GM12878 (cell line): Measurements from ENCODE around the gene ASS1. TPM values are rescaled to one million over a fixed set of nuclear protein-coding genes. Genes with fewer than 3 reads are reported as not detected.

Experiments used
- ATAC-seq: fragments of 200-7000 bp; cut with Tn5 transposase; 3 replicates; pipeline ENCODE4 v1.9.1; 2020; ENCODE audit warnings: mild to moderate bottlenecking, moderate library complexity
- BruUV-seq: library from RNA; stranded (reverse); fragments of 400-500 nt; replicated peaks from 2 replicates; lab custom pipeline; 2021; lab: Mats Ljungman, UMichigan
- CTCF ChIA-PET: fragments of 300-600 bp; sonication (Branson Sonifier 250); formaldehyde crosslinking; extraction: SDS; loops from one replicate; lab custom pipeline; 2021; ENCODE audit warnings: inconsistent platforms; lab: Yijun Ruan, JAX
- POLR2A ChIA-PET: fragments of 350-600 bp; formaldehyde crosslinking; extraction: SDS; loops from one replicate; lab custom pipeline; 2021; ENCODE audit warnings: inconsistent platforms; lab: Charles Lee
- RAD21 ChIA-PET: fragments of 300-600 bp; sonication (Branson Sonifier 250); formaldehyde crosslinking; loops from one replicate; lab custom pipeline; 2023; ENCODE audit warnings: antibody characterized with exemption; ENCODE audit not compliant: unreplicated experiment; lab: Charles Lee
- SMC1A ChIA-PET: fragments of 300-600 bp; sonication (Branson Sonifier 250); formaldehyde crosslinking; loops from one replicate; lab custom pipeline; 2023; ENCODE audit not compliant: unreplicated experiment, uncharacterized antibody; lab: Charles Lee
- DNase-seq: peaks from one replicate; pipeline ENCODE4 v3.0.0-alpha.2; 2011; ENCODE audit warnings: low read depth, low spot score
- FAIRE-seq: peaks from 3 replicates; lab custom pipeline; 2011; peaks lifted over from hg19 to GRCh38; lab: Jason Lieb, UNC
- H2AFZ ChIP-seq: 2 replicates; pipeline ENCODE4 v1.6.0; 2011; ENCODE audit warnings: low read depth, low read length, control low read depth; ENCODE audit not compliant: control insufficient read depth
- H3K27ac ChIP-seq: 2 replicates; pipeline ENCODE4 v1.5.1; 2011; ENCODE audit warnings: control low read depth; ENCODE audit not compliant: control insufficient read depth, insufficient read depth
- H3K27me3 ChIP-seq, 2 experiments: replicated peaks in 1 of 2; 2 replicates each; pipeline versions ENCODE4 v1.6.0 to v1.6.1; 2011; ENCODE audit warnings: low read length in 1 of 2; ENCODE audit not compliant: control insufficient read depth in 2 of 2, insufficient read depth in 2 of 2
- H3K36me3 ChIP-seq, 2 experiments: 2 replicates each; pipeline ENCODE4 v1.5.1; 2011; ENCODE audit warnings: low read length in 1 of 2; ENCODE audit not compliant: control insufficient read depth in 2 of 2, insufficient read depth in 2 of 2
- H3K4me1 ChIP-seq: 2 replicates; pipeline ENCODE4 v1.6.1; 2011; ENCODE audit warnings: mild to moderate bottlenecking, low read length, moderate library complexity, mixed read lengths; ENCODE audit not compliant: control insufficient read depth, insufficient read depth
- H3K4me2 ChIP-seq: 2 replicates; pipeline ENCODE4 v1.6.0; 2011; ENCODE audit warnings: control low read depth; ENCODE audit not compliant: control insufficient read depth, insufficient read depth
- H3K4me3 ChIP-seq: fragments of 200-600 bp; sonication (generic); 2 replicates; pipeline ENCODE4 v1.5.1; 2016
- H3K79me2 ChIP-seq: 2 replicates; pipeline ENCODE4 v1.6.0; 2011; ENCODE audit warnings: low read length; ENCODE audit not compliant: control insufficient read depth, insufficient read depth
- H3K9ac ChIP-seq: 2 replicates; pipeline ENCODE4 v1.8.0; 2011; ENCODE audit warnings: low read length, control low read depth, mixed read lengths; ENCODE audit not compliant: control insufficient read depth, insufficient read depth
- H3K9me3 ChIP-seq: replicated peaks from 3 replicates; pipeline ENCODE4 v1.5.1; 2011; ENCODE audit warnings: mild to moderate bottlenecking, low read length; ENCODE audit not compliant: control insufficient read depth, insufficient read depth
- H4K20me1 ChIP-seq: 2 replicates; pipeline ENCODE4 v1.6.0; 2011; ENCODE audit not compliant: control insufficient read depth, insufficient read depth
- ATF3 ChIP-seq: IDR thresholded peaks from 2 replicates; pipeline ENCODE4 v1.6.1; 2011; ENCODE audit warnings: low read depth, mild to moderate bottlenecking, low read length, moderate library complexity, borderline replicate concordance; ENCODE audit errors: extremely low read depth
- E2F8 ChIP-seq: fragments of 450-650 bp; IDR thresholded peaks from 2 replicates; pipeline ENCODE4 v1.6.1; 2018; ENCODE audit warnings: mild to moderate bottlenecking, low read depth, moderate library complexity; ENCODE audit not compliant: partially characterized antibody
- EZH2 ChIP-seq: IDR thresholded peaks from 2 replicates; pipeline ENCODE4 v1.6.1; 2012; ENCODE audit warnings: low read depth, mild to moderate bottlenecking, control low read depth, inconsistent platforms, low read length, borderline replicate concordance; ENCODE audit not compliant: control insufficient read depth
- IKZF2 ChIP-seq, 2 experiments: fragments of 450-650 bp; IDR thresholded peaks; 2 replicates each; pipeline ENCODE4 v1.6.1; 2017; ENCODE audit warnings: mild to moderate bottlenecking in 2 of 2, moderate library complexity in 2 of 2
- KDM1A ChIP-seq: fragments of 200-600 bp; sonication (generic); IDR thresholded peaks from 2 replicates; pipeline ENCODE4 v1.6.1; 2016; ENCODE audit warnings: borderline replicate concordance
- LARP7 ChIP-seq: fragments of 450-650 bp; IDR thresholded peaks from 2 replicates; pipeline ENCODE4 v1.6.1; 2017; ENCODE audit warnings: mild to moderate bottlenecking
- MYC ChIP-seq: IDR thresholded peaks from 2 replicates; pipeline ENCODE4 v1.6.1; 2011; ENCODE audit warnings: mild to moderate bottlenecking, low read length, moderate library complexity, inconsistent platforms; ENCODE audit not compliant: insufficient read depth, insufficient replicate concordance, insufficient read length, severe bottlenecking
- NBN ChIP-seq: fragments of 450-650 bp; IDR thresholded peaks from 2 replicates; pipeline ENCODE4 v1.6.1; 2016
- RFX5 ChIP-seq: IDR thresholded peaks from 2 replicates; pipeline ENCODE4 v1.6.1; 2011; ENCODE audit warnings: low read depth, low read length, improper control_type of control experiment
- YY1 ChIP-seq: IDR thresholded peaks from 2 replicates; pipeline ENCODE4 v1.6.1; 2011; ENCODE audit warnings: low read depth, mild to moderate bottlenecking, low read length
- ZNF217 ChIP-seq: fragments of 450-650 bp; IDR thresholded peaks from 2 replicates; pipeline ENCODE4 v1.6.1; 2017; ENCODE audit warnings: antibody characterized with exemption, mild to moderate bottlenecking
- WGBS: methylation state at CpG from one replicate; pipeline ENCODE4 v1.1.6; 2016; ENCODE audit warnings: low lambda C conversion rate; ENCODE audit not compliant: insufficient replicate concordance, insufficient coverage; ENCODE audit errors: missing lambda C conversion rate; 5-methylcytosine and 5-hydroxymethylcytosine counted together
- in situ Hi-C: fragments of 300-500 bp; cut with MboI; formaldehyde crosslinking; loops from 9 replicates; pipeline ENCODE4 v1.14.3; 2018; ENCODE audit warnings: mixed read lengths
- intact Hi-C: fragments of 100-400 bp; cut with micrococcal nuclease; formaldehyde crosslinking; loops from one replicate; pipeline ENCODE4 v1.14.2; 2022; ENCODE audit not compliant: unreplicated experiment
- polyA plus RNA-seq, 11 experiments: library from polyadenylated mRNA; depleted of rRNA in 4 of 11; unstranded in 6 of 11; stranded (reverse) in 5 of 11; fragments of >200 nt; fragmentation: Nextera tagmentation in 4 of 11; fragmentation: Illumina TruSeq in 1 of 11; extraction: Ambion mirVana in 4 of 11; extraction: Trizol in 1 of 11; gene quantifications; 1 replicate in 1 of 11; 2 replicates in 10 of 11; pipeline versions ENCODE4 v1.2.1 to v1.2.3, GENCODE V29; 2011 to 2016; ENCODE audit warnings: inconsistent platforms in 2 of 11, missing spikeins in 2 of 11, low read depth in 1 of 11
- total RNA-seq, 4 experiments: library from RNA; depleted of rRNA in 3 of 4; stranded (reverse); fragments of >200 nt in 3 of 4; fragmentation: Illumina TruSeq in 1 of 4; extraction: Trizol in 1 of 4; gene quantifications; 2 replicates each; pipeline versions ENCODE4 v1.2.1 to v1.2.3, GENCODE V29; 2013 to 2021
- TF ChIP-seq, protein P1 (sequence below): IDR thresholded peaks from 2 replicates; pipeline ENCODE4 v1.6.1; 2012; ENCODE audit warnings: low read depth, low read length, improper control_type of control experiment
- TF ChIP-seq, protein P2 (sequence below): fragments of 450-650 bp; IDR thresholded peaks from 2 replicates; pipeline ENCODE4 v1.6.1; 2018; ENCODE audit warnings: borderline replicate concordance, mild to moderate bottlenecking; ENCODE audit not compliant: partially characterized antibody

Gene ASS1
- total and polyA plus RNA-seq, 10 of the 15 experiments (the other 5 are each of a cell fraction or from before 2014, with no cell fraction given) = 0.10 to 6.1 (median 0.28) TPM; not detected in 3

- TF ChIP-seq, protein P1, sequence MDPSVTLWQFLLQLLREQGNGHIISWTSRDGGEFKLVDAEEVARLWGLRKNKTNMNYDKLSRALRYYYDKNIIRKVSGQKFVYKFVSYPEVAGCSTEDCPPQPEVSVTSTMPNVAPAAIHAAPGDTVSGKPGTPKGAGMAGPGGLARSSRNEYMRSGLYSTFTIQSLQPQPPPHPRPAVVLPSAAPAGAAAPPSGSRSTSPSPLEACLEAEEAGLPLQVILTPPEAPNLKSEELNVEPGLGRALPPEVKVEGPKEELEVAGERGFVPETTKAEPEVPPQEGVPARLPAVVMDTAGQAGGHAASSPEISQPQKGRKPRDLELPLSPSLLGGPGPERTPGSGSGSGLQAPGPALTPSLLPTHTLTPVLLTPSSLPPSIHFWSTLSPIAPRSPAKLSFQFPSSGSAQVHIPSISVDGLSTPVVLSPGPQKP = no peak
- no peak for TF ChIP-seq NBN
- no peak for TF ChIP-seq KDM1A
- TF ChIP-seq YY1 = no peak
- TF ChIP-seq EZH2 = no peak
These were observed 81.6 kb downstream of the ASS1 start (continued) for GRCh38 chr9:130526193-130526853.

DNA sequence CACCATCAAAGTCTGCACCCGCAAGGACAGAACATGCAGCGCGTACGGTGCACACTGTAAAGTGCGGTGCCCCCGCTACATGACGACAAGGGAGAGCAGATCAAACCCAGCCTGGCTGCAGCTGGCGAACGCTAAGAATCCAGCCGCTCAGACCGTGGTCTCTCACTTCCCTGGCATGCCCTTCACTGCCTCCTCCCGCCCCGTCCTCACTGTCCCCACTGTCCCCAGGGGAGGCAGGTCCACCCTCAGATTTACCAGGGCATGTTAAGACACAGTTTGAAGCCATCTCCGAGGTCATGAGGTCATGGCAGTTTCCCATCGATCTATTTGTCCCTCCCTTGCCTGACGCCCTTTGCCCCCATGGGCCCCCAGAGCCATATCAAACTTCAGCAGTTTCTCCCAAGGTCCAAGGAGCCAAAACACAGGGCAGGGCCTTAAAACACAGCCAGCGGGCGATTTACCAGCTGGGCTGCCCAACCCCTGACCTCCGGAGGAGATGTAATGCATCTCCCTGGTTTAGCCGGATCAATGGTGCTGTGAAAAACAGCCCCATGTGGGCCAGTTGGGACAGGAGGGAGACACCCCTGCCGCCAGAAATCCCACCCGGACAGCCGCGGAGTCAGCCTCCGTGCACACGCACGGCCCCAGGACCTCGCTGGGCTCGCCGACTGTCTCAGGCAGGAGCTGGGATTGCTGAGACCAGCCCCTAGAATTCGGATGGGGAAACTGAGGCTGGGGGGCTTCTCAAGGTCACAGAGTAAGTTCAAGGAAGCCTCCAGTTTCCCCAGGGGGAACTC, 82.3 kb downstream of the ASS1 start:
- no peak overlapping the region for H3K4me3 ChIP-seq
- ChIA-PET CTCF (interaction anchor here (0.6 kb wide), 1 partner anchor 373 kb away, joined by 3 read pairs; no protein-coding TSS in a partner anchor), RAD21 (no interaction called here), POLR2A (no interaction called here), SMC1A (no interaction called here)
- no peak overlapping the region for H3K9ac ChIP-seq
- H3K27ac ChIP-seq = no peak overlapping the region
- no peaks in the 10 kb centered on the region; the same call in 2 of the 3 replicates for H3K9me3 ChIP-seq
- H3K36me3 ChIP-seq = no peaks in the 10 kb centered on the region
- H3K4me1 ChIP-seq = no peaks in the 10 kb centered on the region
- BruUV-seq = no TSS peak
- WGBS = 54% methylated on average over 31 of the region's 31 CpGs
- H2AFZ ChIP-seq = no peak overlapping the region
- intact Hi-C loops = no loop called here
- H3K27me3 ChIP-seq = no peaks in the 10 kb centered on the region; a peak in 1 of 4 replicates
- H3K79me2 ChIP-seq = no peaks in the 10 kb centered on the region
- H3K4me2 ChIP-seq = no peak overlapping the region
- in situ Hi-C loops = no loop called here
- no peak for ATAC-seq
- DNase-seq = no peak
- FAIRE-seq = no peak
- H4K20me1 ChIP-seq = no peaks in the 10 kb centered on the region
- TF ChIP-seq RFX5 (no peak), ZNF217 (no peak), ATF3 (no peak), LARP7 (no peak), IKZF2 (IDR thresholded peaks at IDR 0.05) (no peak), E2F8 (no peak), MYC (no peak)
- TF ChIP-seq, protein P2, sequence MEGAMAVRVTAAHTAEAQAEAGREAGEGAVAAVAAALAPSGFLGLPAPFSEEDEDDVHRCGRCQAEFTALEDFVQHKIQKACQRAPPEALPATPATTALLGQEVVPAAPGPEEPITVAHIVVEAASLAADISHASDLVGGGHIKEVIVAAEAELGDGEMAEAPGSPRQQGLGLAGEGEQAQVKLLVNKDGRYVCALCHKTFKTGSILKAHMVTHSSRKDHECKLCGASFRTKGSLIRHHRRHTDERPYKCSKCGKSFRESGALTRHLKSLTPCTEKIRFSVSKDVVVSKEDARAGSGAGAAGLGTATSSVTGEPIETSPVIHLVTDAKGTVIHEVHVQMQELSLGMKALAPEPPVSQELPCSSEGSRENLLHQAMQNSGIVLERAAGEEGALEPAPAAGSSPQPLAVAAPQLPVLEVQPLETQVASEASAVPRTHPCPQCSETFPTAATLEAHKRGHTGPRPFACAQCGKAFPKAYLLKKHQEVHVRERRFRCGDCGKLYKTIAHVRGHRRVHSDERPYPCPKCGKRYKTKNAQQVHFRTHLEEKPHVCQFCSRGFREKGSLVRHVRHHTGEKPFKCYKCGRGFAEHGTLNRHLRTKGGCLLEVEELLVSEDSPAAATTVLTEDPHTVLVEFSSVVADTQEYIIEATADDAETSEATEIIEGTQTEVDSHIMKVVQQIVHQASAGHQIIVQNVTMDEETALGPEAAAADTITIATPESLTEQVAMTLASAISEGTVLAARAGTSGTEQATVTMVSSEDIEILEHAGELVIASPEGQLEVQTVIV = no peak
